Smooth muscle cell (in vitro differentiated cells): ENCODE measurements around the gene LARGE1. TPM values are rescaled to one million over a fixed set of nuclear protein-coding genes. Genes with fewer than 3 reads are reported as not detected.

Experiments used
- DNase-seq: peaks from one replicate; lab custom pipeline; 2025; ENCODE audit not compliant: unreplicated experiment; lab: John Stamatoyannopoulos, UW
- H2AFZ ChIP-seq: fragments of 200-600 bp; sonication (generic); 2 replicates; pipeline ENCODE4 v1.6.0; 2016; ENCODE audit warnings: antibody characterized with exemption, low read depth, mild to moderate bottlenecking
- H3F3A ChIP-seq: fragments of 200-600 bp; sonication (generic); 2 replicates; pipeline ENCODE4 v1.6.0; 2017; ENCODE audit warnings: antibody characterized with exemption, low read depth
- H3K27ac ChIP-seq: fragments of 200-600 bp; sonication (generic); 2 replicates; pipeline ENCODE4 v1.5.1; 2016; ENCODE audit warnings: low read depth, mild to moderate bottlenecking
- H3K27me3 ChIP-seq: fragments of 200-600 bp; sonication (generic); 2 replicates; pipeline ENCODE4 v1.6.1; 2016; ENCODE audit warnings: low read depth, mild to moderate bottlenecking
- H3K36me3 ChIP-seq: fragments of 200-600 bp; sonication (generic); 2 replicates; pipeline ENCODE4 v1.5.1; 2016; ENCODE audit warnings: low read depth
- H3K4me1 ChIP-seq: fragments of 200-600 bp; sonication (generic); 2 replicates; pipeline ENCODE4 v1.5.1; 2016; ENCODE audit warnings: low read depth
- H3K4me2 ChIP-seq: fragments of 200-600 bp; sonication (generic); 2 replicates; pipeline ENCODE4 v1.6.0; 2016; ENCODE audit warnings: mild to moderate bottlenecking
- H3K4me3 ChIP-seq: fragments of 200-600 bp; sonication (generic); 2 replicates; pipeline ENCODE4 v1.5.1; 2016; ENCODE audit warnings: mild to moderate bottlenecking
- H3K79me2 ChIP-seq: fragments of 200-600 bp; sonication (generic); 2 replicates; pipeline ENCODE4 v1.6.0; 2016; ENCODE audit warnings: low read depth, mild to moderate bottlenecking
- H3K9ac ChIP-seq: fragments of 200-600 bp; sonication (generic); 2 replicates; pipeline ENCODE4 v1.6.0; 2016; ENCODE audit warnings: low read depth
- H3K9me3 ChIP-seq: fragments of 200-600 bp; sonication (generic); replicated peaks from 2 replicates; pipeline ENCODE4 v1.5.1; 2016; ENCODE audit warnings: low read depth
- H4K20me1 ChIP-seq: fragments of 200-600 bp; sonication (generic); 2 replicates; pipeline ENCODE4 v1.6.0; 2016; ENCODE audit warnings: low read depth
- WGBS: methylation state at CpG from one replicate; pipeline ENCODE4 v1.1.7; 2016; ENCODE audit warnings: low lambda C conversion rate; 5-methylcytosine and 5-hydroxymethylcytosine counted together
- polyA plus RNA-seq: library from polyadenylated mRNA; unstranded; fragments of >200 nt; fragmentation: Nextera tagmentation; extraction: Ambion mirVana; gene quantifications from 2 replicates; pipeline ENCODE4 v1.2.1, GENCODE V29; 2016
- total RNA-seq: library from RNA; depleted of rRNA; stranded (reverse); fragments of >200 nt; gene quantifications from 2 replicates; pipeline ENCODE4 v1.2.3, GENCODE V29; 2014
- TF ChIP-seq, protein P1 (sequence below): fragments of 200-600 bp; sonication (generic); IDR thresholded peaks from 2 replicates; pipeline ENCODE4 v1.5.1; 2017; ENCODE audit warnings: borderline replicate concordance, mild to moderate bottlenecking, antibody characterized with exemption; ENCODE audit not compliant: insufficient read depth, poor library complexity, severe bottlenecking

Gene LARGE1
- total and polyA plus RNA-seq, 2 experiments from 2014 or later: 11.9 to 18.0 TPM

DNA sequence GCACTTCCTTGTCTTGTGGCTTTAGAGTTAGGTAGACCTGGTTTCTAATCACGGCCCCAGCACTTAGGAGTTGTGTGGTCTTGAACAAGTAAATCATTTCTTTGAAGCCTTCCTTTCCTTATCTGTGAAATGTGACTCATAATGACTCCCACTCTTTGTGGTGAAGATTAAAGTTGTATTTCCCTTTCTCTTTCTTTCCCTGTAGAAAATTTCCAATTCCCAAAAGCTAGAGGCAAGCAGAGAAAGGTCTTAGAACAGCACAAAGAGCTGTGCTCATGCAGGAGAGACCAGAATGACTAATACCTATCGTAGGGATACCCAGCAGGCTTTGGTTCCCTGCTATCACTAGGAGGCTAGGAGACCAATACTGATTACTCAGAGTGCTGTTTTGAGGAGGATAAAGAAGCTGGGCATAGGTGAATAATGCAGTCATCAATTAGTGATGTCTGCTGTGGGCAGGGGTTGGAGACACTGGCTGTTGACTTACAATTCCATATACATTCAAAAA is 591.4 kb downstream of the LARGE1 start:
- H3F3A ChIP-seq: no peaks in the 10 kb centered on the region
- no peaks in the 10 kb centered on the region for H3K27me3 ChIP-seq
- no peak overlapping the region for H3K27ac ChIP-seq
- H3K9me3 ChIP-seq: no peaks in the 10 kb centered on the region
- H3K4me1 ChIP-seq: no peaks in the 10 kb centered on the region
- WGBS: 12% methylated on average over 2 of the region's 2 CpGs
- H3K9ac ChIP-seq: no peak overlapping the region
- H3K36me3 ChIP-seq: no peaks in the 10 kb centered on the region
- DNase-seq: no peak
- H4K20me1 ChIP-seq: no peaks in the 10 kb centered on the region
- no peak overlapping the region for H3K4me3 ChIP-seq
- H3K4me2 ChIP-seq: no peak overlapping the region
- no peaks in the 10 kb centered on the region for H3K79me2 ChIP-seq
- H2AFZ ChIP-seq: no peak overlapping the region
- TF ChIP-seq, protein P1, sequence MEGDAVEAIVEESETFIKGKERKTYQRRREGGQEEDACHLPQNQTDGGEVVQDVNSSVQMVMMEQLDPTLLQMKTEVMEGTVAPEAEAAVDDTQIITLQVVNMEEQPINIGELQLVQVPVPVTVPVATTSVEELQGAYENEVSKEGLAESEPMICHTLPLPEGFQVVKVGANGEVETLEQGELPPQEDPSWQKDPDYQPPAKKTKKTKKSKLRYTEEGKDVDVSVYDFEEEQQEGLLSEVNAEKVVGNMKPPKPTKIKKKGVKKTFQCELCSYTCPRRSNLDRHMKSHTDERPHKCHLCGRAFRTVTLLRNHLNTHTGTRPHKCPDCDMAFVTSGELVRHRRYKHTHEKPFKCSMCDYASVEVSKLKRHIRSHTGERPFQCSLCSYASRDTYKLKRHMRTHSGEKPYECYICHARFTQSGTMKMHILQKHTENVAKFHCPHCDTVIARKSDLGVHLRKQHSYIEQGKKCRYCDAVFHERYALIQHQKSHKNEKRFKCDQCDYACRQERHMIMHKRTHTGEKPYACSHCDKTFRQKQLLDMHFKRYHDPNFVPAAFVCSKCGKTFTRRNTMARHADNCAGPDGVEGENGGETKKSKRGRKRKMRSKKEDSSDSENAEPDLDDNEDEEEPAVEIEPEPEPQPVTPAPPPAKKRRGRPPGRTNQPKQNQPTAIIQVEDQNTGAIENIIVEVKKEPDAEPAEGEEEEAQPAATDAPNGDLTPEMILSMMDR: no peak

DNA sequence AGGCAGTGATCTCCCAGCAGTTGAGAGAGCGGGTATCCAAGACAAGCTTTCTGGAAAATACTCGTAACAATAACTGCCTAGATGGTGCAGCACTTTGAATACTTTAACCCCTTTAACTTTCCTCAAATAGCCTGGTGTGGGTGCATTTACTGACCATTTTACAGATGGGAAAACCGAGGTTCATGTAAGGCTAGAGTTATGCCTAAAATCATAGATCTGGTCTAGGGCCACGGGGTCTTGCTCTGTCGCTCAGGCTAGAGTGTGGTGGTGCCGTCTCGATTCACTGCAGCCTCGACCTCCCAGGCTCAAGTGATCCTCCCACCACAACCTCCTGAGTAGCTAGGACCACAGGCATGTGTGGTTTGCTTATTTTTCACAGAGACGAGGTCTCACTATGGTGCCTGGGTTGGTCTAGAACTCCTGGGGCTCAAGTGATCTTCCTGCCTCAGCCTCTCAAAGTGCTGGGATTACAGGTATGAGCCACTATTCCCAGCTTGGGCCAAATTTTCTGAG is 592.9 kb downstream of the LARGE1 start:
- DNase-seq: no peak
- no peaks in the 10 kb centered on the region for H3K4me1 ChIP-seq
- no peaks in the 10 kb centered on the region for H3K36me3 ChIP-seq
- H3K4me2 ChIP-seq: no peak overlapping the region
- no peaks in the 10 kb centered on the region for H3K27me3 ChIP-seq
- 91% methylated on average over 9 of the region's 9 CpGs for WGBS
- no peak overlapping the region for H3K4me3 ChIP-seq
- TF ChIP-seq, protein P1: no peak
- no peaks in the 10 kb centered on the region for H3K9me3 ChIP-seq
- no peaks in the 10 kb centered on the region for H3F3A ChIP-seq
- H3K79me2 ChIP-seq: no peaks in the 10 kb centered on the region
- no peak overlapping the region for H3K9ac ChIP-seq
- H2AFZ ChIP-seq: no peak overlapping the region
- no peak overlapping the region for H3K27ac ChIP-seq
- H4K20me1 ChIP-seq: no peaks in the 10 kb centered on the region

DNA sequence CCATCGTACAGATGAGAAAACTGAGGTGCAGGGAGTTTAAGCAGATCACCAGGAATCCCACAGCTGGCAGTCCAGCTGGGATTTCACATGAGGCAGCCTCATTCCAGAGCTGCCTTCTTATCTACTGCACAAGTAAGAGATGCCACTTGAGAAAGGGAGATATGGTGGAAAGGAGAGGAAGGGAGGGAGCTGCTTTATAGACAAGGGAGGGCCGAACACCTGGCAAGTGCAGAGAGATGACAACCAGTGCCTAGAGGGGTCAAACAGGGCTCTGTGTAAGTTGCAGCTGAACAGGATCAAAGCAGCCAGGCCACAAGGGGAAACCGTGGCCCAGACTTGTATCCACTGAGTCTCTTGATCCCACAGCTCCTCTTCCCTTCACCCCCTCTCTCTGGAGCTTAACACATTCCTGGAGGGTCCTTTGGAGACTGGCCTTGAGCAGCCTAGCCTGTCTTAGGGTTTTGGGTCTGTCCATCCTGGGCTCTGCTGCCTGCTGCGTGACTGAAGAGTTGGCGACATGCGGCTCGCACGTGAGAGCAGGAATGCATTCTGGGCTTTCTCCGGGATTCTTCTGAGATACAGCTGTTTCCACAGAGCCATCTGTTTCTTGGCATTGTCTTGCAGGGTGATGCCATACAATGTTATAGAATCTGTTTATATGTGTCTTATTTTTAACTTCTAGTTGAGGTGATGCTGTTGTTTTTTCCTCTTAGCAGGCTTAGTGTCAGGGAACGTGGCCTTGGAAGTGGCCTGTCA is 593.6 kb downstream of the LARGE1 start:
- H3K4me1 ChIP-seq: no peaks in the 10 kb centered on the region
- no peak overlapping the region for H3K9ac ChIP-seq
- no peak for DNase-seq
- H3K27ac ChIP-seq: no peak overlapping the region
- WGBS: 72% methylated on average over 10 of the region's 10 CpGs
- H2AFZ ChIP-seq: no peak overlapping the region
- no peak overlapping the region for H3K4me2 ChIP-seq
- H3K27me3 ChIP-seq: no peaks in the 10 kb centered on the region
- H3F3A ChIP-seq: no peaks in the 10 kb centered on the region
- TF ChIP-seq, protein P1: no peak
- H3K79me2 ChIP-seq: no peaks in the 10 kb centered on the region
- H4K20me1 ChIP-seq: no peaks in the 10 kb centered on the region
- H3K4me3 ChIP-seq: no peak overlapping the region
- H3K36me3 ChIP-seq: no peaks in the 10 kb centered on the region
- no peaks in the 10 kb centered on the region for H3K9me3 ChIP-seq
